H1 (cell line): ENCODE results near the gene OCIAD1.

Experiments used
- CHD2 ChIP-seq: IDR thresholded peaks from 2 replicates; pipeline ENCODE4 v1.6.1; 2012; ENCODE audit warnings: low read length, improper control_type of control experiment
- EP300 ChIP-seq, 2 experiments: IDR thresholded peaks; 1 replicate in 1 of 2; 2 replicates in 1 of 2; pipeline ENCODE4 v1.6.1; 2011 to 2012; ENCODE audit warnings: low read depth in 2 of 2, low read length in 2 of 2, mild to moderate bottlenecking in 2 of 2, borderline replicate concordance in 1 of 2, inconsistent platforms in 1 of 2, moderate library complexity in 1 of 2
- EZH2 ChIP-seq: fragments of 200-600 bp; sonication (generic); IDR thresholded peaks from 2 replicates; pipeline ENCODE4 v1.7.1; 2012; ENCODE audit warnings: low read depth, mild to moderate bottlenecking, moderate library complexity, low read length, inconsistent platforms; ENCODE audit not compliant: severe bottlenecking
- GABPA ChIP-seq: IDR thresholded peaks from 2 replicates; pipeline ENCODE4 v1.6.1; 2011; ENCODE audit warnings: mild to moderate bottlenecking, low read length, moderate library complexity, borderline replicate concordance; ENCODE audit not compliant: insufficient read depth
- JUND ChIP-seq: IDR thresholded peaks from 2 replicates; pipeline ENCODE4 v1.6.1; 2011; ENCODE audit warnings: mild to moderate bottlenecking, improper control_type of control experiment, low read length
- POLR2A ChIP-seq, 2 experiments: IDR thresholded peaks; 1 replicate in 1 of 2; 2 replicates in 1 of 2; pipeline ENCODE4 v1.6.1; 2011; ENCODE audit warnings: low read depth in 2 of 2, low read length in 2 of 2, mild to moderate bottlenecking in 2 of 2; ENCODE audit errors: control extremely low read depth in 1 of 2
- SRF ChIP-seq: IDR thresholded peaks from 2 replicates; pipeline ENCODE4 v1.6.1; 2011; ENCODE audit warnings: mild to moderate bottlenecking, low read depth, low read length, moderate library complexity
- YY1 ChIP-seq: IDR thresholded peaks from 2 replicates; pipeline ENCODE4 v1.6.1; 2011; ENCODE audit warnings: low read depth, mild to moderate bottlenecking, low read length
- TF ChIP-seq, protein P1 (sequence below), 3 experiments: IDR thresholded peaks; 1 replicate in 2 of 3; 2 replicates in 1 of 3; pipeline versions ENCODE4 v1.5.1 to v1.6.1; 2011; ENCODE audit warnings: low read length in 3 of 3, mild to moderate bottlenecking in 3 of 3, inconsistent platforms in 2 of 3, low read depth in 1 of 3, moderate library complexity in 1 of 3; ENCODE audit not compliant: insufficient read depth in 1 of 3; ENCODE audit errors: control extremely low read depth in 1 of 3
- TF ChIP-seq, protein P2 (sequence below): IDR thresholded peaks from 2 replicates; pipeline ENCODE4 v1.6.1; 2012; ENCODE audit warnings: low read length, inconsistent platforms

- TF ChIP-seq, protein P1, sequence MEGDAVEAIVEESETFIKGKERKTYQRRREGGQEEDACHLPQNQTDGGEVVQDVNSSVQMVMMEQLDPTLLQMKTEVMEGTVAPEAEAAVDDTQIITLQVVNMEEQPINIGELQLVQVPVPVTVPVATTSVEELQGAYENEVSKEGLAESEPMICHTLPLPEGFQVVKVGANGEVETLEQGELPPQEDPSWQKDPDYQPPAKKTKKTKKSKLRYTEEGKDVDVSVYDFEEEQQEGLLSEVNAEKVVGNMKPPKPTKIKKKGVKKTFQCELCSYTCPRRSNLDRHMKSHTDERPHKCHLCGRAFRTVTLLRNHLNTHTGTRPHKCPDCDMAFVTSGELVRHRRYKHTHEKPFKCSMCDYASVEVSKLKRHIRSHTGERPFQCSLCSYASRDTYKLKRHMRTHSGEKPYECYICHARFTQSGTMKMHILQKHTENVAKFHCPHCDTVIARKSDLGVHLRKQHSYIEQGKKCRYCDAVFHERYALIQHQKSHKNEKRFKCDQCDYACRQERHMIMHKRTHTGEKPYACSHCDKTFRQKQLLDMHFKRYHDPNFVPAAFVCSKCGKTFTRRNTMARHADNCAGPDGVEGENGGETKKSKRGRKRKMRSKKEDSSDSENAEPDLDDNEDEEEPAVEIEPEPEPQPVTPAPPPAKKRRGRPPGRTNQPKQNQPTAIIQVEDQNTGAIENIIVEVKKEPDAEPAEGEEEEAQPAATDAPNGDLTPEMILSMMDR (IDR thresholded peaks at IDR 0.05; ENCODE audit: control extremely low read depth in 1 of 3, insufficient read depth in 1 of 3, low read depth in 1 of 3, low read length in 3 of 3): no peak
- no peak for TF ChIP-seq CHD2
- no peak for TF ChIP-seq EP300 (IDR thresholded peaks at IDR 0.05; ENCODE audit: borderline replicate concordance in 1 of 2, low read depth in 2 of 2, low read length in 2 of 2)
- no peak for TF ChIP-seq GABPA
- TF ChIP-seq POLR2A (IDR thresholded peaks at IDR 0.05; ENCODE audit: control extremely low read depth in 1 of 2, low read depth in 2 of 2, low read length in 2 of 2): no peak
- TF ChIP-seq YY1: no peak
- TF ChIP-seq JUND: no peak
- TF ChIP-seq EZH2: no peak
- TF ChIP-seq, protein P2, sequence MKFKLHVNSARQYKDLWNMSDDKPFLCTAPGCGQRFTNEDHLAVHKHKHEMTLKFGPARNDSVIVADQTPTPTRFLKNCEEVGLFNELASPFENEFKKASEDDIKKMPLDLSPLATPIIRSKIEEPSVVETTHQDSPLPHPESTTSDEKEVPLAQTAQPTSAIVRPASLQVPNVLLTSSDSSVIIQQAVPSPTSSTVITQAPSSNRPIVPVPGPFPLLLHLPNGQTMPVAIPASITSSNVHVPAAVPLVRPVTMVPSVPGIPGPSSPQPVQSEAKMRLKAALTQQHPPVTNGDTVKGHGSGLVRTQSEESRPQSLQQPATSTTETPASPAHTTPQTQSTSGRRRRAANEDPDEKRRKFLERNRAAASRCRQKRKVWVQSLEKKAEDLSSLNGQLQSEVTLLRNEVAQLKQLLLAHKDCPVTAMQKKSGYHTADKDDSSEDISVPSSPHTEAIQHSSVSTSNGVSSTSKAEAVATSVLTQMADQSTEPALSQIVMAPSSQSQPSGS: no peak
- TF ChIP-seq SRF: no peak
These were observed 13.9 kb upstream of the OCIAD1 start for GRCh38 chr4:48816971-48817370.
